ENCODE data around the gene ARL17B.
"Not testable (repeated sequence)": the region's sequence is repeated elsewhere in the genome, so short reads cannot be mapped to it uniquely, and the experiment has no call there.

The ARL17B gene

GRCh38 chr17:46361755-46362154 is at the start of gene ARL17B:
Gene ARL17B (minus strand): TSS chr17:46361766. CDS start chr17:46358397, 3,369 bp downstream.
- TF ChIP-seq RAD21 (IDR thresholded peaks at IDR 0.05; ENCODE audit: low read depth); FOXM1 (IDR thresholded peaks at IDR 0.05; ENCODE audit: borderline replicate concordance, low read depth); EP300 (IDR thresholded peaks at IDR 0.05; ENCODE audit: borderline replicate concordance): not testable (repeated sequence)

DNA sequence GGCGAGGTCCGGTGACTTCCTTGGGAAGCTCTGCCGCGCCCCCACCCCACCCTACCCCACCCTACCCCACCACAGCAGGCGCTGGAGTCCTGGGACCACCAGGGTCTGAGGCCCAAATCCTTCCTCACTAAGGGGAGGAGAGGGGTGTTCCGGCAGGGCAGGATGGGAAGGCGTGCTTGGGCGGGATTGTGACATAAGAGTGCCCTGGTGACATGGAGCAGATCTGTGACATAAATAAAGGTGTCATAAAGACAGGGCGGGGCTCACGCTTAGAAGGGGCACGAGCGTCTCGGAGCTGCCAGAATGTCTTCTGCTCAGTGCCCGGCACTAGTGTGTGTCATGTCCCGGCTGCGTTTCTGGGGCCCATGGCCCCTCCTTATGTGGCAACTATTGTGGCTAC is 66.7 kb downstream of the ARL17B start, which contains the start of gene LRRC37A:
Gene LRRC37A (plus strand): TSS at position 301 of the 400 bp plus-strand sequence. CDS start 3 bp downstream, at position 304.
- TF ChIP-seq YY1 (IDR thresholded peaks at IDR 0.05; ENCODE audit: low read depth); FOXM1 (IDR thresholded peaks at IDR 0.05; ENCODE audit: borderline replicate concordance, low read depth): not testable (repeated sequence)
- TF ChIP-seq, protein P1, sequence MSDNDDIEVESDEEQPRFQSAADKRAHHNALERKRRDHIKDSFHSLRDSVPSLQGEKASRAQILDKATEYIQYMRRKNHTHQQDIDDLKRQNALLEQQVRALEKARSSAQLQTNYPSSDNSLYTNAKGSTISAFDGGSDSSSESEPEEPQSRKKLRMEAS (IDR thresholded peaks at IDR 0.05): not testable (repeated sequence)

GRCh38 chr17:46286764-46287221 is 74.8 kb downstream of the ARL17B start:
- TF ChIP-seq RAD21 (IDR thresholded peaks at IDR 0.05; ENCODE audit: low read depth): peak; percentile 63

- TF ChIP-seq CEBPB (IDR thresholded peaks at IDR 0.05): no peak
- TF ChIP-seq TAF1 (IDR thresholded peaks at IDR 0.05; ENCODE audit: low read depth): no peak
- no peak for TF ChIP-seq RAD21 (IDR thresholded peaks at IDR 0.05; ENCODE audit: low read depth)
- no peak for TF ChIP-seq EGR1 (IDR thresholded peaks at IDR 0.05)
- no peak for TF ChIP-seq TEAD4 (IDR thresholded peaks at IDR 0.05)
- TF ChIP-seq YY1 (IDR thresholded peaks at IDR 0.05; ENCODE audit: low read depth): no peak
- no peak for TF ChIP-seq TCF12 (IDR thresholded peaks at IDR 0.05; ENCODE audit: low read depth)
- TF ChIP-seq CREB1 (IDR thresholded peaks at IDR 0.05; ENCODE audit: low read depth): no peak
These were observed 87.3 kb downstream of the ARL17B start for GRCh38 chr17:46274238-46274637.

- TF ChIP-seq EP300 (IDR thresholded peaks at IDR 0.05; ENCODE audit: borderline replicate concordance): no peak
- TF ChIP-seq FOXM1 (IDR thresholded peaks at IDR 0.05; ENCODE audit: borderline replicate concordance, low read depth): no peak
- TF ChIP-seq RAD21 (IDR thresholded peaks at IDR 0.05; ENCODE audit: low read depth): no peak
- TF ChIP-seq EGR1 (IDR thresholded peaks at IDR 0.05): no peak
- TF ChIP-seq CEBPB (IDR thresholded peaks at IDR 0.05): no peak
- no peak for TF ChIP-seq ZBTB7A (IDR thresholded peaks at IDR 0.05; ENCODE audit: low read depth)
- TF ChIP-seq TAF1 (IDR thresholded peaks at IDR 0.05; ENCODE audit: low read depth): no peak
- TF ChIP-seq CREB1 (IDR thresholded peaks at IDR 0.05; ENCODE audit: low read depth): no peak
- TF ChIP-seq, protein P2, sequence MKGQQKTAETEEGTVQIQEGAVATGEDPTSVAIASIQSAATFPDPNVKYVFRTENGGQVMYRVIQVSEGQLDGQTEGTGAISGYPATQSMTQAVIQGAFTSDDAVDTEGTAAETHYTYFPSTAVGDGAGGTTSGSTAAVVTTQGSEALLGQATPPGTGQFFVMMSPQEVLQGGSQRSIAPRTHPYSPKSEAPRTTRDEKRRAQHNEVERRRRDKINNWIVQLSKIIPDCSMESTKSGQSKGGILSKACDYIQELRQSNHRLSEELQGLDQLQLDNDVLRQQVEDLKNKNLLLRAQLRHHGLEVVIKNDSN (IDR thresholded peaks at IDR 0.05): no peak
- TF ChIP-seq TEAD4 (IDR thresholded peaks at IDR 0.05): no peak
- TF ChIP-seq, protein P1 (IDR thresholded peaks at IDR 0.05): no peak
- no peak for TF ChIP-seq YY1 (IDR thresholded peaks at IDR 0.05; ENCODE audit: low read depth)
These were observed 87.9 kb downstream of the ARL17B start for GRCh38 chr17:46273541-46274236.

- TF ChIP-seq ZBTB7A (IDR thresholded peaks at IDR 0.05; ENCODE audit: low read depth) (no peak), NFIC (IDR thresholded peaks at IDR 0.05) (no peak), CEBPB (IDR thresholded peaks at IDR 0.05) (no peak), EGR1 (IDR thresholded peaks at IDR 0.05) (no peak), CREB1 (IDR thresholded peaks at IDR 0.05; ENCODE audit: low read depth) (no peak), TAF1 (IDR thresholded peaks at IDR 0.05; ENCODE audit: low read depth) (no peak), TEAD4 (IDR thresholded peaks at IDR 0.05) (no peak), TCF12 (IDR thresholded peaks at IDR 0.05; ENCODE audit: low read depth) (no peak)
- TF ChIP-seq, protein P1 (IDR thresholded peaks at IDR 0.05): no peak
These were observed 91.5 kb downstream of the ARL17B start for GRCh38 chr17:46270032-46270431.

GRCh38 chr17:46266656-46267544 is 94.7 kb downstream of the ARL17B start:
- TF ChIP-seq ZBTB7A (IDR thresholded peaks at IDR 0.05; ENCODE audit: low read depth) (no peak), TAF1 (IDR thresholded peaks at IDR 0.05; ENCODE audit: low read depth) (no peak; the same call in 1 of the 2 replicates)
- TF ChIP-seq, protein P1 (IDR thresholded peaks at IDR 0.05): 0 out of 2 replicates have a peak, but pooled peaks have one; percentile 30
- TF ChIP-seq, protein P2 (IDR thresholded peaks at IDR 0.05): no peak

GRCh38 chr17:46264456-46265198 is 96.9 kb downstream of the ARL17B start:
- TF ChIP-seq YY1 (IDR thresholded peaks at IDR 0.05; ENCODE audit: low read depth): no peak
- TF ChIP-seq CREB1 (IDR thresholded peaks at IDR 0.05; ENCODE audit: low read depth): no peak
- TF ChIP-seq EP300 (IDR thresholded peaks at IDR 0.05; ENCODE audit: borderline replicate concordance): no peak
- TF ChIP-seq TEAD4 (IDR thresholded peaks at IDR 0.05): no peak
- no peak for TF ChIP-seq NFIC (IDR thresholded peaks at IDR 0.05)
